Ovary (tissue), 9 donors: ENCODE measurements around the gene LIX1. TPM values are rescaled to one million over a fixed set of nuclear protein-coding genes. Genes with fewer than 3 reads are reported as not detected.

Experiments used
- DNase-seq, 5 donors: peaks; one replicate each; pipeline ENCODE4 v3.0.0-alpha.2; 2019 to 2020
- H3K27ac ChIP-seq, 2 donors: fragments of 200-600 bp; one replicate each; pipeline versions ENCODE4 v1.5.1 to v1.8.0; 2019 to 2022
- H3K27me3 ChIP-seq: fragments of 200-600 bp; one replicate; pipeline ENCODE4 v1.8.0; 2022
- H3K36me3 ChIP-seq: fragments of 200-600 bp; sonication (generic); one replicate; pipeline ENCODE4 v1.5.1; 2019
- H3K4me1 ChIP-seq: one replicate; pipeline ENCODE4 v1.8.1; 2013; ENCODE audit warnings: mild to moderate bottlenecking, moderate library complexity; ENCODE audit not compliant: insufficient read depth
- H3K4me3 ChIP-seq: fragments of 200-600 bp; sonication (generic); one replicate; pipeline ENCODE4 v1.5.1; 2017
- H3K9me3 ChIP-seq, 2 donors: fragments of 200-600 bp in 1 of 2; sonication (generic) in 1 of 2; one replicate each; pipeline versions ENCODE4 v1.5.1 to v1.8.1; 2013 to 2019; ENCODE audit warnings: mild to moderate bottlenecking in 1 of 2, moderate library complexity in 1 of 2
- CTCF ChIP-seq, 3 donors: fragments of 450-650 bp in 2 of 3; fragments of 200-600 bp in 1 of 3; IDR thresholded peaks; one replicate each; pipeline versions ENCODE4 v1.5.1 to v1.8.0; 2016 to 2022; ENCODE audit warnings: antibody characterized with exemption in 3 of 3, mild to moderate bottlenecking in 1 of 3
- EP300 ChIP-seq: sonication (generic); formaldehyde crosslinking; IDR thresholded peaks from one replicate; pipeline ENCODE4 v1.6.1; 2017; ENCODE audit warnings: antibody characterized with exemption
- POLR2A ChIP-seq: fragments of 450-650 bp; IDR thresholded peaks from one replicate; pipeline ENCODE4 v1.6.1; 2017; ENCODE audit warnings: antibody characterized with exemption, mild to moderate bottlenecking, moderate library complexity
- WGBS, 3 donors: extraction: QIAGEN DNeasy Blood & Tissue Kit in 1 of 3; methylation state at CpG; one replicate each; pipeline versions ENCODE4 v1.1.5 to v1.1.7; 2013 to 2017; 5-methylcytosine and 5-hydroxymethylcytosine counted together
- intact Hi-C, 4 donors: fragments of 100-400 bp; cut with DNase I; formaldehyde crosslinking; loops; one replicate each; pipeline versions ENCODE4 v1.11.0 to v1.15.1; 2022 to 2023
- polyA plus RNA-seq, 2 donors: library from polyadenylated mRNA; stranded (reverse); fragments of 200-250 nt in 1 of 2; fragments of 350-450 nt in 1 of 2; fragmentation: Illumina TruSeq in 1 of 2; extraction: RNeasy Lipid Tissue Mini Kit (QIAGEN cat#74804) in 1 of 2; gene quantifications; one replicate each; pipeline ENCODE4 v1.2.3, GENCODE V29; 2013 to 2014
- total RNA-seq, 7 donors: library from RNA; depleted of rRNA in 2 of 7; stranded (reverse); fragments of >200 nt in 2 of 7; fragmentation: NEBNext Ultra II Directional in 3 of 7; extraction: Animal tissue kit (Norgen Biotek cat#: 25700) in 3 of 7; gene quantifications; one replicate each; pipeline versions ENCODE4 v1.1.0 to v1.2.4, GENCODE V29; 2016 to 2023
- donor health status: DM: no; HTN: no; CAD: no; lungs with moderate emphysema.
- donor health status: DM: no; HTN: no; CAD: no.
- donor health status: Bipolar disorder and iron deficiency.
- donor health status: DM: yes; HTN: yes; CAD: no.
- donor health status: DM: no; HTN: no; CAD: no.
- donor health status: DM: yes; HTN: yes; CAD: no.

The LIX1 gene
- total and polyA plus RNA-seq, 9 donors, result 0.12 to 0.20 TPM; not detected in 7

GRCh38 chr5:97120195-97120594, 22.2 kb downstream of the LIX1 start:
- Histone ChIP-seq H3K36me3 (no peaks in the 10 kb centered on the region), H3K4me3 (no peak overlapping the region), H3K9me3 (no peaks in the 10 kb centered on the region), H3K4me1 (no peaks in the 10 kb centered on the region), H3K27ac (no peak overlapping the region), H3K27me3 (no peaks in the 10 kb centered on the region)
- WGBS, 3 donors, result 48 to 78% (median 69%) methylated on average over 2 of the region's 2 CpGs
- intact Hi-C loops, result no loop called here
- DNase-seq, result no peak
- TF ChIP-seq CTCF (IDR thresholded peaks at IDR 0.05), result no peak
- no peak for TF ChIP-seq EP300
- TF ChIP-seq POLR2A, result no peak

- no peak overlapping the region for H3K4me3 ChIP-seq
- 90 to 96% (median 90%) methylated on average over 2 of the region's 2 CpGs for WGBS, 3 donors
- H3K27ac ChIP-seq, result no peak overlapping the region
- no peak for DNase-seq
- no peaks in the 10 kb centered on the region for H3K27me3 ChIP-seq
- TF ChIP-seq EP300 (no peak), POLR2A (no peak), CTCF (IDR thresholded peaks at IDR 0.05) (no peak)
- H3K4me1 ChIP-seq, result no peaks in the 10 kb centered on the region
- no peaks in the 10 kb centered on the region for H3K9me3 ChIP-seq
- intact Hi-C loops, result no loop called here
- H3K36me3 ChIP-seq, result no peaks in the 10 kb centered on the region
Measured at GRCh38 chr5:97119007-97119390, 23.4 kb downstream of the LIX1 start.

- no peak for DNase-seq
- H3K27ac ChIP-seq, result no peak overlapping the region
- intact Hi-C loops, result no loop called here
- H3K4me1 ChIP-seq, result no peaks in the 10 kb centered on the region
- WGBS, 3 donors, result 59 to 67% (median 65%) methylated on average over 2 of the region's 2 CpGs
- H3K4me3 ChIP-seq, result no peak overlapping the region
- no peaks in the 10 kb centered on the region for H3K9me3 ChIP-seq
- no peaks in the 10 kb centered on the region for H3K36me3 ChIP-seq
- no peaks in the 10 kb centered on the region for H3K27me3 ChIP-seq
- no peak for TF ChIP-seq CTCF (IDR thresholded peaks at IDR 0.05)
- TF ChIP-seq POLR2A, result no peak
- no peak for TF ChIP-seq EP300
Measured at GRCh38 chr5:97118261-97119006, 24.0 kb downstream of the LIX1 start.

- 56 to 66% (median 61%) methylated on average over 9 of the region's 9 CpGs for WGBS, 3 donors
- H3K27me3 ChIP-seq, result no peaks in the 10 kb centered on the region
- no peaks in the 10 kb centered on the region for H3K36me3 ChIP-seq
- no peak for TF ChIP-seq CTCF (IDR thresholded peaks at IDR 0.05)
- TF ChIP-seq EP300, result no peak
- no peak for TF ChIP-seq POLR2A
- no peaks in the 10 kb centered on the region for H3K9me3 ChIP-seq
- no peak overlapping the region for H3K27ac ChIP-seq
- no peaks in the 10 kb centered on the region for H3K4me1 ChIP-seq
- no peak for DNase-seq
- no peak overlapping the region for H3K4me3 ChIP-seq
- intact Hi-C loops, result no loop called here
Measured at GRCh38 chr5:97115932-97116331, 26.5 kb downstream of the LIX1 start.
